H9 (cell line): ENCODE measurements around the gene FBXL13. TPM values are rescaled to one million over a fixed set of nuclear protein-coding genes. Genes with fewer than 3 reads are reported as not detected.

Source experiments
- DNase-seq: peaks from one replicate; pipeline ENCODE4 v3.0.0-alpha.2; 2017
- H2AFZ ChIP-seq: one replicate; pipeline ENCODE4 v1.6.1; 2013; ENCODE audit warnings: mild to moderate bottlenecking, low read length, control low read depth, moderate library complexity
- H2AK5ac ChIP-seq: 2 replicates; pipeline ENCODE4 v1.6.1; 2013; ENCODE audit warnings: low read length, control low read depth, mixed read lengths; ENCODE audit not compliant: insufficient read length
- H2BK120ac ChIP-seq: one replicate; pipeline ENCODE4 v1.6.1; 2013; ENCODE audit warnings: low read depth, mild to moderate bottlenecking, low read length, control low read depth, inconsistent platforms; ENCODE audit not compliant: poor library complexity, severe bottlenecking
- H2BK12ac ChIP-seq: 2 replicates; pipeline ENCODE4 v1.6.1; 2013; ENCODE audit warnings: low read length, control low read depth, mixed read lengths, low read depth; ENCODE audit not compliant: insufficient read length
- H2BK15ac ChIP-seq: 2 replicates; pipeline ENCODE4 v1.6.1; 2013; ENCODE audit warnings: low read depth, low read length, control low read depth
- H2BK20ac ChIP-seq: one replicate; pipeline ENCODE4 v1.6.1; 2013; ENCODE audit warnings: low read depth, mild to moderate bottlenecking, low read length, control low read depth, inconsistent platforms; ENCODE audit not compliant: poor library complexity, severe bottlenecking
- H2BK5ac ChIP-seq: 2 replicates; pipeline ENCODE4 v1.6.1; 2013; ENCODE audit warnings: low read length, control low read depth, mixed read lengths; ENCODE audit not compliant: insufficient read length
- H3K14ac ChIP-seq: 2 replicates; pipeline ENCODE4 v1.6.1; 2013; ENCODE audit warnings: low read length, control low read depth; ENCODE audit not compliant: insufficient read depth
- H3K18ac ChIP-seq: 2 replicates; pipeline ENCODE4 v1.6.1; 2013; ENCODE audit warnings: low read depth, mild to moderate bottlenecking, mixed read lengths, low read length, control low read depth; ENCODE audit not compliant: insufficient read length
- H3K23ac ChIP-seq: 2 replicates; pipeline ENCODE4 v1.6.1; 2013; ENCODE audit warnings: low read length, control low read depth, mixed read lengths, low read depth; ENCODE audit not compliant: insufficient read length
- H3K23me2 ChIP-seq: 2 replicates; pipeline ENCODE4 v1.6.1; 2013; ENCODE audit warnings: low read depth, mild to moderate bottlenecking, mixed read lengths, low read length, control low read depth; ENCODE audit not compliant: insufficient read length, poor library complexity, severe bottlenecking
- H3K27ac ChIP-seq: 2 replicates; pipeline ENCODE4 v1.5.1; 2013; ENCODE audit warnings: low read length, control low read depth, mixed read lengths, low read depth; ENCODE audit not compliant: insufficient read length
- H3K27me3 ChIP-seq: 2 replicates; pipeline ENCODE4 v1.6.1; 2013; ENCODE audit warnings: low read length, control low read depth, inconsistent platforms; ENCODE audit not compliant: insufficient read depth
- H3K4ac ChIP-seq: 2 replicates; pipeline ENCODE4 v1.6.1; 2013; ENCODE audit warnings: low read depth, mild to moderate bottlenecking, control low read depth, inconsistent platforms, low read length, moderate library complexity
- H3K4me1 ChIP-seq: 2 replicates; pipeline ENCODE4 v1.6.1; 2013; ENCODE audit warnings: low read length, control low read depth, inconsistent platforms; ENCODE audit not compliant: insufficient read depth
- H3K4me2 ChIP-seq: 2 replicates; pipeline ENCODE4 v1.6.1; 2013; ENCODE audit warnings: low read length, control low read depth, mixed read lengths; ENCODE audit not compliant: insufficient read length, insufficient read depth
- H3K56ac ChIP-seq: 2 replicates; pipeline ENCODE4 v1.6.1; 2013; ENCODE audit warnings: low read depth, mild to moderate bottlenecking, mixed read lengths, low read length, control low read depth; ENCODE audit not compliant: insufficient read length
- H3K79me1 ChIP-seq: 2 replicates; pipeline ENCODE4 v1.6.1; 2013; ENCODE audit warnings: low read depth, mild to moderate bottlenecking, moderate library complexity, low read length, control low read depth, inconsistent platforms; ENCODE audit not compliant: insufficient read depth, poor library complexity, severe bottlenecking
- H3K79me2 ChIP-seq: 2 replicates; pipeline ENCODE4 v1.6.1; 2013; ENCODE audit warnings: low read length, control low read depth, inconsistent platforms; ENCODE audit not compliant: insufficient read depth
- H3K9ac ChIP-seq: 2 replicates; pipeline ENCODE4 v1.6.1; 2013; ENCODE audit warnings: low read length, control low read depth, mixed read lengths; ENCODE audit not compliant: insufficient read length; ENCODE audit errors: extremely low read depth
- H3K9me3 ChIP-seq: one replicate; pipeline ENCODE4 v1.6.1; 2013; ENCODE audit warnings: low read depth, low read length, inconsistent platforms; ENCODE audit not compliant: control insufficient read depth
- H3T11ph ChIP-seq: one replicate; pipeline ENCODE4 v1.6.1; 2013; ENCODE audit warnings: mild to moderate bottlenecking, low read length, control low read depth, inconsistent platforms
- H4K20me1 ChIP-seq: one replicate; pipeline ENCODE4 v1.6.1; 2013; ENCODE audit not compliant: control insufficient read depth, insufficient read length, insufficient read depth
- H4K5ac ChIP-seq: 2 replicates; pipeline ENCODE4 v1.6.1; 2013; ENCODE audit warnings: low read depth, mild to moderate bottlenecking, mixed read lengths, low read length, control low read depth; ENCODE audit not compliant: insufficient read length
- H4K8ac ChIP-seq: replicated peaks from 2 replicates; pipeline ENCODE4 v1.6.1; 2013; ENCODE audit warnings: low read length, control low read depth, mixed read lengths, low read depth; ENCODE audit not compliant: insufficient read length
- H4K91ac ChIP-seq: 2 replicates; pipeline ENCODE4 v1.6.1; 2013; ENCODE audit warnings: low read depth, mild to moderate bottlenecking, moderate library complexity, mixed read lengths, low read length, control low read depth; ENCODE audit not compliant: insufficient read length
- H3K27ac Mint-ChIP-seq, 3 experiments: 2 replicates in 2 of 3; 3 replicates in 1 of 3; pipeline ENCODE4 v1.8.0; 2020 to 2021; ENCODE audit warnings: mixed read lengths in 3 of 3, mild to moderate bottlenecking in 1 of 3, moderate library complexity in 1 of 3
- H3K27me3 Mint-ChIP-seq: 2 replicates; pipeline ENCODE4 v1.8.0; 2021; ENCODE audit warnings: low read depth, mild to moderate bottlenecking, moderate library complexity, mixed read lengths
- H3K36me3 Mint-ChIP-seq, 3 experiments: 2 replicates in 2 of 3; 3 replicates in 1 of 3; pipeline ENCODE4 v1.8.0; 2020 to 2021; ENCODE audit warnings: low read depth in 3 of 3, mixed read lengths in 3 of 3; ENCODE audit not compliant: insufficient read depth in 1 of 3
- H3K4me1 Mint-ChIP-seq, 2 experiments: 2 replicates each; pipeline ENCODE4 v1.8.0; 2020; ENCODE audit warnings: mixed read lengths in 2 of 2
- H3K4me3 Mint-ChIP-seq, 2 experiments: 2 replicates in 1 of 2; 3 replicates in 1 of 2; pipeline ENCODE4 v1.8.0; 2020 to 2021; ENCODE audit warnings: mild to moderate bottlenecking in 2 of 2, mixed read lengths in 2 of 2, moderate library complexity in 1 of 2
- H3K9me3 Mint-ChIP-seq, 2 experiments: 2 replicates in 1 of 2; 3 replicates in 1 of 2; pipeline ENCODE4 v1.8.0; 2020; ENCODE audit warnings: mild to moderate bottlenecking in 2 of 2, mixed read lengths in 2 of 2, moderate library complexity in 1 of 2
- CTCF ChIP-seq: fragments of 200-600 bp; sonication (generic); conservative IDR thresholded peaks from 3 replicates; pipeline ENCODE4 v1.8.0; 2021; ENCODE audit warnings: antibody characterized with exemption, mild to moderate bottlenecking
- WGBS: extraction: QIAGEN DNeasy Blood & Tissue Kit; methylation state at CpG from one replicate; pipeline ENCODE4 v1.1.7; 2013; ENCODE audit warnings: missing lambda C conversion rate, low lambda C conversion rate, mixed read lengths; ENCODE audit not compliant: insufficient read length; ENCODE audit errors: extremely low coverage; 5-methylcytosine and 5-hydroxymethylcytosine counted together
- total RNA-seq: library from RNA; stranded (reverse); gene quantifications from 2 replicates; pipeline ENCODE4 v1.2.1, GENCODE V29; 2021

The FBXL13 gene
- total RNA-seq, 1 experiment from 2014 or later, result 4.4 TPM

GRCh38 chr7:102943423-102944169 is 131.0 kb downstream of the FBXL13 start:
- no peak overlapping the region for H3K56ac ChIP-seq
- H3T11ph ChIP-seq, result no peak overlapping the region
- no peaks in the 10 kb centered on the region; the same call in 1 of the 2 replicates for H3K27me3 ChIP-seq
- peak overlapping the region; percentile 26 for H3K4me2 ChIP-seq
- no peaks in the 10 kb centered on the region for H3K23me2 ChIP-seq
- no peaks in the 10 kb centered on the region for H3K9me3 ChIP-seq
- Mint-ChIP-seq H3K36me3 (no peaks in the 10 kb centered on the region; a peak in 1 of 7 replicates), H3K27ac (peak overlapping the region in 2 of 3 experiments; percentile 59 to 61; a peak in 5 of 7 replicates), H3K4me3 (peak overlapping the region; percentile 30 to 52; a peak in 3 of 5 replicates), H3K4me1 (peaks cover 60 to 66% of the 10 kb centered on the region in 2 experiments), H3K9me3 (no peaks in the 10 kb centered on the region), H3K27me3 (no peaks in the 10 kb centered on the region; the same call in 1 of the 2 replicates)
- TF ChIP-seq CTCF, result no peak
- no peak for DNase-seq
- no peak overlapping the region for H2AFZ ChIP-seq
- no peak overlapping the region for H2BK15ac ChIP-seq
- no CpG with 5 or more reads among the region's 5 CpGs for WGBS
- no peak overlapping the region for H2BK120ac ChIP-seq
- no peak overlapping the region for H4K8ac ChIP-seq
- H2BK20ac ChIP-seq, result no peak overlapping the region
- no peak overlapping the region for H3K14ac ChIP-seq
- no peak overlapping the region for H3K4ac ChIP-seq
- no peak overlapping the region for H3K9ac ChIP-seq
- H3K79me2 ChIP-seq, result no peaks in the 10 kb centered on the region; the same call in 1 of the 2 replicates
- no peak overlapping the region for H3K27ac ChIP-seq
- no peak overlapping the region for H3K18ac ChIP-seq
- H2BK12ac ChIP-seq, result no peak overlapping the region
- no peaks in the 10 kb centered on the region for H4K20me1 ChIP-seq
- no peak overlapping the region for H2BK5ac ChIP-seq
- H4K91ac ChIP-seq, result no peak overlapping the region
- no peak overlapping the region for H3K23ac ChIP-seq
- peaks cover 9% of the 10 kb centered on the region for H3K4me1 ChIP-seq
- no peaks in the 10 kb centered on the region for H3K79me1 ChIP-seq
- no peak overlapping the region for H4K5ac ChIP-seq
- H2AK5ac ChIP-seq, result no peak overlapping the region
